Liver (tissue), 9 donors: ENCODE data around the gene VPS52. TPM values are rescaled to one million over a fixed set of nuclear protein-coding genes. Genes with fewer than 3 reads are reported as not detected.

Source experiments
- DNase-seq: peaks from one replicate; pipeline ENCODE4 v3.0.0-alpha.2; 2017; ENCODE audit warnings: low spot score
- H3K27ac ChIP-seq, 2 donors: one replicate each; pipeline ENCODE4 v1.7.0; 2013; ENCODE audit warnings: inconsistent platforms in 2 of 2, low read length in 2 of 2, control low read depth in 1 of 2, low read depth in 1 of 2, mild to moderate bottlenecking in 1 of 2
- H3K27me3 ChIP-seq, 4 donors: one replicate each; pipeline versions ENCODE4 v1.6.1 to v1.7.0; 2013; ENCODE audit warnings: low read length in 3 of 4, inconsistent platforms in 1 of 4, mild to moderate bottlenecking in 1 of 4, moderate library complexity in 1 of 4; ENCODE audit not compliant: control insufficient read depth in 4 of 4, insufficient read depth in 4 of 4
- H3K36me3 ChIP-seq, 4 donors: one replicate each; pipeline versions ENCODE4 v1.6.1 to v1.7.0; 2013; ENCODE audit warnings: low read length in 3 of 4, mild to moderate bottlenecking in 3 of 4, low read depth in 1 of 4, moderate library complexity in 1 of 4; ENCODE audit not compliant: control insufficient read depth in 4 of 4, insufficient read depth in 3 of 4
- H3K4me1 ChIP-seq, 4 donors: one replicate each; pipeline versions ENCODE4 v1.6.1 to v1.7.0; 2013; ENCODE audit warnings: low read length in 3 of 4, mild to moderate bottlenecking in 3 of 4, moderate library complexity in 1 of 4; ENCODE audit not compliant: control insufficient read depth in 4 of 4, insufficient read depth in 4 of 4
- H3K4me3 ChIP-seq, 3 donors: one replicate each; pipeline versions ENCODE4 v1.6.1 to v1.7.0; 2013; ENCODE audit warnings: low read length in 3 of 3, control low read depth in 1 of 3, low read depth in 1 of 3, mild to moderate bottlenecking in 1 of 3
- H3K9ac ChIP-seq, 2 donors: one replicate each; pipeline ENCODE4 v1.7.0; 2013; ENCODE audit warnings: low read length in 2 of 2, mild to moderate bottlenecking in 2 of 2, moderate library complexity in 2 of 2, control low read depth in 1 of 2, low read depth in 1 of 2
- H3K9me3 ChIP-seq, 4 donors: one replicate each; pipeline versions ENCODE4 v1.6.1 to v1.7.0; 2013; ENCODE audit warnings: low read length in 3 of 4; ENCODE audit not compliant: control insufficient read depth in 4 of 4
- EGR1 ChIP-seq, 2 donors: IDR thresholded peaks; 2 replicates each; pipeline ENCODE4 v1.6.1; 2016 to 2018; ENCODE audit warnings: antibody characterized with exemption in 2 of 2, low read depth in 2 of 2
- FOXA1 ChIP-seq: IDR thresholded peaks from 2 replicates; pipeline ENCODE4 v1.6.1; 2016; ENCODE audit warnings: antibody characterized with exemption
- FOXA2 ChIP-seq: IDR thresholded peaks from 2 replicates; pipeline ENCODE4 v1.6.1; 2016; ENCODE audit warnings: antibody characterized with exemption
- GABPA ChIP-seq, 2 donors: IDR thresholded peaks in 1 of 2; conservative IDR thresholded peaks in 1 of 2; 2 replicates each; pipeline ENCODE4 v1.6.1; 2016; ENCODE audit warnings: antibody characterized with exemption in 2 of 2, mild to moderate bottlenecking in 1 of 2, moderate library complexity in 1 of 2
- HNF4A ChIP-seq, 2 donors: conservative IDR thresholded peaks; 2 replicates each; pipeline ENCODE4 v1.6.1; 2016; ENCODE audit warnings: antibody characterized with exemption in 2 of 2, mild to moderate bottlenecking in 2 of 2
- JUND ChIP-seq, 2 donors: IDR thresholded peaks; 2 replicates each; pipeline ENCODE4 v1.6.1; 2016; ENCODE audit warnings: antibody characterized with exemption in 2 of 2
- RAD21 ChIP-seq, 2 donors: IDR thresholded peaks; 2 replicates each; pipeline ENCODE4 v1.6.1; 2016; ENCODE audit warnings: antibody characterized with exemption in 2 of 2, mild to moderate bottlenecking in 2 of 2
- RXRA ChIP-seq, 2 donors: IDR thresholded peaks; 2 replicates each; pipeline ENCODE4 v1.6.1; 2017 to 2018; ENCODE audit warnings: antibody characterized with exemption in 2 of 2, mild to moderate bottlenecking in 1 of 2
- TAF1 ChIP-seq: conservative IDR thresholded peaks from 2 replicates; pipeline ENCODE4 v1.6.1; 2016; ENCODE audit warnings: antibody characterized with exemption, mild to moderate bottlenecking
- YY1 ChIP-seq: IDR thresholded peaks from 2 replicates; pipeline ENCODE4 v1.6.1; 2016; ENCODE audit warnings: antibody characterized with exemption, mild to moderate bottlenecking
- WGBS: extraction: QIAGEN DNeasy Blood & Tissue Kit; methylation state at CpG from one replicate; pipeline ENCODE4 v1.1.7; 2013; 5-methylcytosine and 5-hydroxymethylcytosine counted together
- polyA plus RNA-seq, 2 donors: library from polyadenylated mRNA; stranded (reverse) in 1 of 2; unstranded in 1 of 2; fragments of 200-250 nt in 1 of 2; fragments of >200 nt in 1 of 2; fragmentation: Nextera tagmentation in 1 of 2; extraction: Ambion mirVana in 1 of 2; gene quantifications; one replicate each; pipeline versions ENCODE4 v1.2.1 to v1.2.3, GENCODE V29; 2013 to 2015
- total RNA-seq, 2 donors: library from RNA; depleted of rRNA; stranded (reverse); fragments of >200 nt; gene quantifications; one replicate each; pipeline ENCODE4 v1.2.3, GENCODE V29; 2014
- TF ChIP-seq, protein P1 (sequence below): IDR thresholded peaks from 2 replicates; pipeline ENCODE4 v1.6.1; 2016; ENCODE audit warnings: antibody characterized with exemption
- TF ChIP-seq, protein P2 (sequence below): IDR thresholded peaks from 2 replicates; pipeline ENCODE4 v1.6.1; 2016; ENCODE audit warnings: antibody characterized with exemption
- TF ChIP-seq, protein P3 (sequence below): fragments of 150-350 bp; IDR thresholded peaks from 2 replicates; pipeline ENCODE4 v1.5.1; 2017; ENCODE audit warnings: improper control_type of control experiment, low read depth, low read length; ENCODE audit not compliant: missing input control
- donor health status: healthy.
- donor health status: healthy.
- donor health status: healthy.
- donor health status: healthy.
- donor health status: healthy.

Gene VPS52
- total and polyA plus RNA-seq, 4 donors: 21.3 to 33.4 (median 25.3) TPM

DNA sequence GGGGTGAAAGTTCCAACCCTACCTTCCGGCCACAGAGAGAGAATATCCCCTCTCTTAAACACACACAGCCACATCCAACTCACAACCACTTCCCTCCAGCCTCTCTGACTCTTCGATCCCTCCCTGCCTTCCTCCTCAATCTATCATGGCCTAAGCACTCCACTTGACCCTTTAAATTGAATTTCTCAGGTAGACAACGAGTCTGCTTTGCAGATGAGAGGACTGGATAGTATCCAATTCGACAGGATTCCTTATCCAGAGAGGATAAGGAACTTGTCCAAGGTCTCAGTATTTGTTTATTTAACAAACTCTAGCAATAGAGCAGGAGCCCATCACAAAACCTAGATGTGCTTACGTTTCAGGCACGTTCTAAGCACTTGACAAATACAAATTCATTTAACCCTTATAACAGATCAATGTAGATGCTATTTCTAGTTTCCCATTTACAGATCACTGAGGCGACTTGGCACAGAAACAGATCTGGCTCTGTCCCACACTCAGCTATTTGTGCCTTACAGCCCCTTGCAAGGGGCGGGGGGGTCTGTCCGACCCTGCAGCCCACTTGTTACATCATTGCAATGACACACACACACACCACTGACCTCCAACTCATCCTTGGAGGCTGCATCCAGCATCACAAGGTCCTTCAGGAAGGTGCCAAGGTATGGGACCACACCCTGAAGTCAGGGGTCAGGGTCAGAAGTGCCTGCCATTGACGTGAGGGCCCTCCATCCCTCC, 22.6 kb upstream of the VPS52 start:
- DNase-seq: no peak
- Histone ChIP-seq H3K4me1 (peaks cover 11 to 34% (median 29%) of the 10 kb centered on the region in 4 donors), H3K27ac (no peak overlapping the region), H3K4me3 (no peak overlapping the region), H3K27me3 (no peaks in the 10 kb centered on the region), H3K9ac (no peak overlapping the region), H3K36me3 (peaks cover 7 to 38% (median 15%) of the 10 kb centered on the region in 4 donors), H3K9me3 (no peaks in the 10 kb centered on the region)
- 78% methylated on average over 10 of the region's 10 CpGs for WGBS
- TF ChIP-seq HNF4A (conservative IDR thresholded peaks at IDR 0.05): no peak
- no peak for TF ChIP-seq TAF1
- TF ChIP-seq, protein P1, sequence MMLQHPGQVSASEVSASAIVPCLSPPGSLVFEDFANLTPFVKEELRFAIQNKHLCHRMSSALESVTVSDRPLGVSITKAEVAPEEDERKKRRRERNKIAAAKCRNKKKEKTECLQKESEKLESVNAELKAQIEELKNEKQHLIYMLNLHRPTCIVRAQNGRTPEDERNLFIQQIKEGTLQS: no peak
- TF ChIP-seq FOXA1: no peak
- TF ChIP-seq, protein P2, sequence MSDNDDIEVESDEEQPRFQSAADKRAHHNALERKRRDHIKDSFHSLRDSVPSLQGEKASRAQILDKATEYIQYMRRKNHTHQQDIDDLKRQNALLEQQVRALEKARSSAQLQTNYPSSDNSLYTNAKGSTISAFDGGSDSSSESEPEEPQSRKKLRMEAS: no peak
- no peak for TF ChIP-seq EGR1 (IDR thresholded peaks at IDR 0.05; ENCODE audit: low read depth in 2 of 2)
- TF ChIP-seq, protein P3, sequence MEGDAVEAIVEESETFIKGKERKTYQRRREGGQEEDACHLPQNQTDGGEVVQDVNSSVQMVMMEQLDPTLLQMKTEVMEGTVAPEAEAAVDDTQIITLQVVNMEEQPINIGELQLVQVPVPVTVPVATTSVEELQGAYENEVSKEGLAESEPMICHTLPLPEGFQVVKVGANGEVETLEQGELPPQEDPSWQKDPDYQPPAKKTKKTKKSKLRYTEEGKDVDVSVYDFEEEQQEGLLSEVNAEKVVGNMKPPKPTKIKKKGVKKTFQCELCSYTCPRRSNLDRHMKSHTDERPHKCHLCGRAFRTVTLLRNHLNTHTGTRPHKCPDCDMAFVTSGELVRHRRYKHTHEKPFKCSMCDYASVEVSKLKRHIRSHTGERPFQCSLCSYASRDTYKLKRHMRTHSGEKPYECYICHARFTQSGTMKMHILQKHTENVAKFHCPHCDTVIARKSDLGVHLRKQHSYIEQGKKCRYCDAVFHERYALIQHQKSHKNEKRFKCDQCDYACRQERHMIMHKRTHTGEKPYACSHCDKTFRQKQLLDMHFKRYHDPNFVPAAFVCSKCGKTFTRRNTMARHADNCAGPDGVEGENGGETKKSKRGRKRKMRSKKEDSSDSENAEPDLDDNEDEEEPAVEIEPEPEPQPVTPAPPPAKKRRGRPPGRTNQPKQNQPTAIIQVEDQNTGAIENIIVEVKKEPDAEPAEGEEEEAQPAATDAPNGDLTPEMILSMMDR: no peak
- TF ChIP-seq GABPA (IDR thresholded peaks at IDR 0.05 in 1 of 2, conservative IDR thresholded peaks at IDR 0.05 in 1 of 2): no peak
- TF ChIP-seq YY1: no peak
- TF ChIP-seq RAD21 (IDR thresholded peaks at IDR 0.05): no peak
- TF ChIP-seq FOXA2: no peak
- no peak for TF ChIP-seq JUND (IDR thresholded peaks at IDR 0.05)

DNA sequence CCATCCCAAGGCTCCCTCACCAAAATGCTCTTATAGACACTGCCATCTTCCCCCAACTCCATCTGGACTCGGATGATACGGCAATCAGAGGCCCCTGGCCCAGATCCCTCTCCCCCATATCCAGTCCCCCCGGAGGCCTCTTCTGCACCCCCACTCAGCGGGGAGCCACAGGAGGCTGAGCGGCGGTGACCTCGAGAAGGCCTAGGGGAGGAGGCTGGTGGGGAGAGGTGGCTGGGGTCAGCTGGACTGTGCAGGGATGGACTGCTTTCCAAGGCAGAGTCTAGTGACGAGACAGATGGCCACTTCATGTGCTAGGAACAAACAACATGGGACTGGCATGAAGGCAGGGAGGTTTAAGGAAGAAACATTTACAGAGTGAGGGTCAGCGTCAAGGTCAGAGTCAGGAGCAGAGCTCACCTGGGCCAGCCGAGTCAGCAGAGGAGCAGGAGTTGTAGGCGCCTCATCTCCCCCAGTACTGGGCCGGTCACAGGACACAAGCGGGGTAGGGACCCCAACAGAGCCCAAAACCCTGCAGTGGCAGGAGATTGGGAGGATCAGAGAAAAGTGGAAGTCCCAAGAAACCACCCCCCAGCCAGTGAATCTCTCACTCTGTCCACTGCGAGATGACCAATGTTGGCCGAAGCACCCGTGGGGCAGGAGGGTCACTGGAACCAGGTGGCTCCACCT, 21.5 kb upstream of the VPS52 start:
- Histone ChIP-seq H3K4me3 (no peak overlapping the region), H3K27me3 (no peaks in the 10 kb centered on the region), H3K9me3 (no peaks in the 10 kb centered on the region), H3K36me3 (peaks cover 7 to 38% (median 15%) of the 10 kb centered on the region in 4 donors), H3K27ac (no peak overlapping the region), H3K4me1 (peaks cover 14 to 39% (median 30%) of the 10 kb centered on the region in 4 donors), H3K9ac (no peak overlapping the region)
- 94% methylated on average over 16 of the region's 16 CpGs for WGBS
- TF ChIP-seq, protein P3: no peak
- TF ChIP-seq, protein P2: no peak
- TF ChIP-seq GABPA (IDR thresholded peaks at IDR 0.05 in 1 of 2, conservative IDR thresholded peaks at IDR 0.05 in 1 of 2) (no peak), FOXA2 (no peak), RXRA (IDR thresholded peaks at IDR 0.05) (no peak), EGR1 (IDR thresholded peaks at IDR 0.05; ENCODE audit: low read depth in 2 of 2) (no peak), HNF4A (conservative IDR thresholded peaks at IDR 0.05) (no peak)
- DNase-seq: no peak
